Measurements from ENCODE around the gene RUFY4. TPM values are rescaled to one million over a fixed set of nuclear protein-coding genes. Genes with fewer than 3 reads are reported as not detected.
"Not testable (repeated sequence)": the region's sequence is repeated elsewhere in the genome, so short reads cannot be mapped to it uniquely, and the experiment has no call there.

Gene RUFY4
- total and polyA plus RNA-seq, 7 experiments from 2014 or later: 0.40 to 6.6 (median 2.4) TPM; not detected in 2

DNA sequence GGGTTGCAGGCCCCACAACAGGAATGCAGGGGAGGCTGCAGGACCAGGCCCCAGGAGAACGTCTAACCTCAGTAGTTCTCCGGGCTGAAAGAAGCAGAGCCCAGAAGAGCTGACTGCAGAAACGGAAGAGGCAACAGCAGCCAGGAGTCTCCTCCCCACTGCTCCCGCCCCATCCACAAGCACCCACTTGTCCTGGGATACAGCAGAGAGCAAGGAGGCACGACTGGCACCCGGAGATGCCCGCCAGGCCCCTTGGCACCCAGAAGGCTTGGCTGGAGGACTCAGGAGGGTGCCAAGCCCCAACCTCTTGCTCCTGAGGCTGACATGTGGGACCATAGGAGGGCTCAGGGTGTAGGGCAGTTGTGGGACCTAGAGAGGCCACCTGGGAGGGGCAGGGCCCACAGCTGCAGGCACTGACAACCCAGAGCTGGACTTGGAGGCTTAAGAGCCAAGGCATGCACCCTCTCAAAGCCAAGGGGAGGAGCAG is 37.2 kb upstream of the RUFY4 start:
- ATAC-seq (no peak), DNase-seq (no peak)
- H3K27ac ChIP-seq (ENCODE audit: low read depth, low read length): no peak overlapping the region
- H3K27me3 ChIP-seq (ENCODE audit: control insufficient read depth in 2 of 2, insufficient read depth in 2 of 2, low read length in 2 of 2): no peaks in the 10 kb centered on the region
- POLR2A ChIA-PET: no interaction called here
- peaks cover 0 to 13% (median 6%) of the 10 kb centered on the region in 7 donors for H3K4me1 Mint-ChIP-seq
- intact Hi-C loops (cut with micrococcal nuclease): loop anchor here (2.0 to 5.0 kb wide), 2 partner anchors 21 to 160 kb away; no protein-coding TSS in a partner anchor
- H3K4me1 ChIP-seq (ENCODE audit: control insufficient read depth in 2 of 2, insufficient read depth in 2 of 2, low read length in 2 of 2): peaks cover 0 to 4% of the 10 kb centered on the region in 2 donors
- no peaks in the 10 kb centered on the region for H3K27me3 Mint-ChIP-seq
- no peak overlapping the region for H3K27ac Mint-ChIP-seq
- CTCF ChIA-PET: no interaction called here
- no peak overlapping the region for H3K4me3 Mint-ChIP-seq
- no peaks in the 10 kb centered on the region for H3K36me3 ChIP-seq (ENCODE audit: control insufficient read depth in 2 of 3, insufficient read depth in 3 of 3, low read length in 3 of 3)
- no peaks in the 10 kb centered on the region for H3K9me3 Mint-ChIP-seq
- H3K36me3 Mint-ChIP-seq: no peaks in the 10 kb centered on the region
- H3K4me3 ChIP-seq (ENCODE audit: low read length): no peak overlapping the region
- no peaks in the 10 kb centered on the region for H3K9me3 ChIP-seq (ENCODE audit: control insufficient read depth in 2 of 3, low read length in 3 of 3)

- no peaks in the 10 kb centered on the region for H3K27me3 Mint-ChIP-seq
- CTCF ChIA-PET: interaction anchor here (1.3 kb wide), 2 partner anchors 36 to 243 kb away, joined by 3 to 7 read pairs; no protein-coding TSS in a partner anchor
- POLR2A ChIA-PET: interaction anchor here (0.7 kb wide), 1 partner anchor 9 kb away, joined by 3 read pairs; no protein-coding TSS in a partner anchor
- no peaks in the 10 kb centered on the region for H3K9me3 Mint-ChIP-seq
- no peaks in the 10 kb centered on the region for H3K36me3 Mint-ChIP-seq
- H3K9me3 ChIP-seq (ENCODE audit: control insufficient read depth in 2 of 3, low read length in 3 of 3): no peaks in the 10 kb centered on the region
- intact Hi-C loops (cut with micrococcal nuclease): loop anchor here (2.0 to 5.0 kb wide), 2 partner anchors 22 to 160 kb away; no protein-coding TSS in a partner anchor
- peaks cover 0 to 13% (median 6%) of the 10 kb centered on the region in 7 donors for H3K4me1 Mint-ChIP-seq
- H3K4me3 Mint-ChIP-seq: no peak overlapping the region
- H3K4me3 ChIP-seq (ENCODE audit: low read length): no peak overlapping the region
- no peak overlapping the region for H3K27ac ChIP-seq (ENCODE audit: low read depth, low read length)
- H3K4me1 ChIP-seq (ENCODE audit: control insufficient read depth in 2 of 2, insufficient read depth in 2 of 2, low read length in 2 of 2): peaks cover 0 to 4% of the 10 kb centered on the region in 2 donors
- no peaks in the 10 kb centered on the region for H3K36me3 ChIP-seq (ENCODE audit: control insufficient read depth in 2 of 3, insufficient read depth in 3 of 3, low read length in 3 of 3)
- ATAC-seq: no peak
- no peak for DNase-seq
- H3K27me3 ChIP-seq (ENCODE audit: control insufficient read depth in 2 of 2, insufficient read depth in 2 of 2, low read length in 2 of 2): no peaks in the 10 kb centered on the region
- peak overlapping the region in 2 of 9 donors; percentile 16 to 44 for H3K27ac Mint-ChIP-seq
Observed at GRCh38 chr2:218032336-218033171, 36.5 kb upstream of the RUFY4 start.

- H3K9me3 ChIP-seq (ENCODE audit: control insufficient read depth in 2 of 3, low read length in 3 of 3): no peaks in the 10 kb centered on the region
- Mint-ChIP-seq H3K27ac (peak overlapping the region in 2 of 9 donors; percentile 16), H3K27me3 (no peaks in the 10 kb centered on the region), H3K4me3 (peak overlapping the region in 1 of 10 donors; percentile 21), H3K36me3 (peaks cover 0 to 3% (median 0%) of the 10 kb centered on the region in 5 donors), H3K4me1 (peaks cover 0 to 14% (median 6%) of the 10 kb centered on the region in 7 donors), H3K9me3 (no peaks in the 10 kb centered on the region)
- POLR2A ChIA-PET: interaction anchor here (0.7 kb wide), 1 partner anchor 8 kb away, joined by 3 read pairs; no protein-coding TSS in a partner anchor
- no peak for DNase-seq
- ATAC-seq: no peak
- no peak overlapping the region for H3K4me3 ChIP-seq (ENCODE audit: low read length)
- CTCF ChIA-PET: interaction anchor here (1.0 to 1.3 kb wide), 3 partner anchors 37 to 243 kb away, joined by 3 to 7 read pairs (median 4); no protein-coding TSS in a partner anchor
- no peak overlapping the region for H3K27ac ChIP-seq (ENCODE audit: low read depth, low read length)
- no peaks in the 10 kb centered on the region for H3K36me3 ChIP-seq (ENCODE audit: control insufficient read depth in 2 of 3, insufficient read depth in 3 of 3, low read length in 3 of 3)
- H3K4me1 ChIP-seq (ENCODE audit: control insufficient read depth in 2 of 2, insufficient read depth in 2 of 2, low read length in 2 of 2): peaks cover 0 to 4% of the 10 kb centered on the region in 2 donors
- no peaks in the 10 kb centered on the region for H3K27me3 ChIP-seq (ENCODE audit: control insufficient read depth in 2 of 2, insufficient read depth in 2 of 2, low read length in 2 of 2)
- intact Hi-C loops (cut with micrococcal nuclease): loop anchor here (2.0 to 5.0 kb wide), 2 partner anchors 22 to 161 kb away; no protein-coding TSS in a partner anchor
Observed at GRCh38 chr2:218033208-218033589, 35.9 kb upstream of the RUFY4 start.

- H3K27me3 Mint-ChIP-seq: peaks cover 0 to 4% (median 4%) of the 10 kb centered on the region in 5 donors
- Histone ChIP-seq H3K4me3 (ENCODE audit: low read length) (peak overlapping the region; percentile 33), H3K9me3 (ENCODE audit: control insufficient read depth in 2 of 3, low read length in 3 of 3) (no peaks in the 10 kb centered on the region), H3K27me3 (ENCODE audit: control insufficient read depth in 2 of 2, insufficient read depth in 2 of 2, low read length in 2 of 2) (no peaks in the 10 kb centered on the region), H3K36me3 (ENCODE audit: control insufficient read depth in 2 of 3, insufficient read depth in 3 of 3, low read length in 3 of 3) (no peaks in the 10 kb centered on the region), H3K27ac (ENCODE audit: low read depth, low read length) (no peak overlapping the region), H3K4me1 (ENCODE audit: control insufficient read depth in 2 of 2, insufficient read depth in 2 of 2, low read length in 2 of 2) (peaks cover 0 to 4% of the 10 kb centered on the region in 2 donors)
- H3K36me3 Mint-ChIP-seq: peaks cover 0 to 4% (median 0%) of the 10 kb centered on the region in 5 donors
- no peaks in the 10 kb centered on the region for H3K9me3 Mint-ChIP-seq
- POLR2A ChIA-PET: no interaction called here
- peaks cover 0 to 15% (median 8%) of the 10 kb centered on the region in 7 donors for H3K4me1 Mint-ChIP-seq
- H3K27ac Mint-ChIP-seq: peak overlapping the region in 6 of 9 donors; percentile 55 to 83 (median 76)
- CTCF ChIA-PET: interaction anchor here (1.0 to 2.9 kb wide), 6 partner anchors 37 to 248 kb away, joined by 3 to 10 read pairs (median 4); no protein-coding TSS in a partner anchor
- H3K4me3 Mint-ChIP-seq: peak overlapping the region; percentile 51 to 85 (median 78)
- intact Hi-C loops (cut with micrococcal nuclease): loop anchor here (1.0 to 5.0 kb wide), 6 partner anchors 23 to 249 kb away; no protein-coding TSS in a partner anchor
- DNase-seq (peak in 3 of 9 donors; percentile 3 to 21 (median 14)), ATAC-seq (peak; percentile 16)
Observed at GRCh38 chr2:218033590-218034496, 35.2 kb upstream of the RUFY4 start.

GRCh38 chr2:218034497-218035213 is 34.4 kb upstream of the RUFY4 start:
- ATAC-seq (peak; percentile 92), DNase-seq (peak in 8 of 9 donors; percentile 56 to 83 (median 73))
- H3K27me3 ChIP-seq (ENCODE audit: control insufficient read depth in 2 of 2, insufficient read depth in 2 of 2, low read length in 2 of 2); POLR2A ChIA-PET; H3K36me3 Mint-ChIP-seq; H3K9me3 ChIP-seq (ENCODE audit: control insufficient read depth in 2 of 3, low read length in 3 of 3); H3K27ac ChIP-seq (ENCODE audit: low read depth, low read length); H3K36me3 ChIP-seq (ENCODE audit: control insufficient read depth in 2 of 3, insufficient read depth in 3 of 3, low read length in 3 of 3); H3K4me1 ChIP-seq (ENCODE audit: control insufficient read depth in 2 of 2, insufficient read depth in 2 of 2, low read length in 2 of 2); H3K9me3 Mint-ChIP-seq: not testable (repeated sequence)
- intact Hi-C loops (cut with micrococcal nuclease): loop anchor here (1.0 to 5.0 kb wide), 5 partner anchors 24 to 249 kb away; no protein-coding TSS in a partner anchor
- Mint-ChIP-seq H3K27me3 (peaks cover 4 to 12% (median 12%) of the 10 kb centered on the region in 5 donors), H3K4me1 (peaks cover 0 to 21% (median 13%) of the 10 kb centered on the region in 7 donors), H3K4me3 (peak overlapping the region; percentile 65 to 85 (median 78)), H3K27ac (peak overlapping the region; percentile 35 to 87 (median 70))
- CTCF ChIA-PET: interaction anchor here (1.0 to 2.9 kb wide), 3 partner anchors 41 to 249 kb away, joined by 3 to 10 read pairs (median 5); no protein-coding TSS in a partner anchor
- H3K4me3 ChIP-seq (ENCODE audit: low read length): peak overlapping the region; percentile 33

Measured in naive thymus-derived CD4-positive, alpha-beta T cell (primary cell).